ENCODE data around the gene FBXO9. TPM values are rescaled to one million over a fixed set of nuclear protein-coding genes. Genes with fewer than 3 reads are reported as not detected.
"Not testable (repeated sequence)": the region's sequence is repeated elsewhere in the genome, so short reads cannot be mapped to it uniquely, and the experiment has no call there.

FBXO9 gene
- total RNA-seq, 1 experiment from 2014 or later: 63.6 TPM

- H3K9me3 Mint-ChIP-seq (ENCODE audit: unreplicated experiment): no peaks in the 10 kb centered on the region
- TF ChIP-seq, protein P1, sequence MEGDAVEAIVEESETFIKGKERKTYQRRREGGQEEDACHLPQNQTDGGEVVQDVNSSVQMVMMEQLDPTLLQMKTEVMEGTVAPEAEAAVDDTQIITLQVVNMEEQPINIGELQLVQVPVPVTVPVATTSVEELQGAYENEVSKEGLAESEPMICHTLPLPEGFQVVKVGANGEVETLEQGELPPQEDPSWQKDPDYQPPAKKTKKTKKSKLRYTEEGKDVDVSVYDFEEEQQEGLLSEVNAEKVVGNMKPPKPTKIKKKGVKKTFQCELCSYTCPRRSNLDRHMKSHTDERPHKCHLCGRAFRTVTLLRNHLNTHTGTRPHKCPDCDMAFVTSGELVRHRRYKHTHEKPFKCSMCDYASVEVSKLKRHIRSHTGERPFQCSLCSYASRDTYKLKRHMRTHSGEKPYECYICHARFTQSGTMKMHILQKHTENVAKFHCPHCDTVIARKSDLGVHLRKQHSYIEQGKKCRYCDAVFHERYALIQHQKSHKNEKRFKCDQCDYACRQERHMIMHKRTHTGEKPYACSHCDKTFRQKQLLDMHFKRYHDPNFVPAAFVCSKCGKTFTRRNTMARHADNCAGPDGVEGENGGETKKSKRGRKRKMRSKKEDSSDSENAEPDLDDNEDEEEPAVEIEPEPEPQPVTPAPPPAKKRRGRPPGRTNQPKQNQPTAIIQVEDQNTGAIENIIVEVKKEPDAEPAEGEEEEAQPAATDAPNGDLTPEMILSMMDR (IDR thresholded peaks at IDR 0.05; ENCODE audit: unreplicated experiment): no peak
- CTCF ChIA-PET: interaction anchor here (0.7 to 1.1 kb wide), 2 partner anchors 54 to 435 kb away, joined by 4 to 5 read pairs; partner anchors contain the start of gene GSTA4
Observed at GRCh38 chr6:53049415-53049814, 15.8 kb upstream of the FBXO9 start.

GRCh38 chr6:53052152-53052551 is 13.1 kb upstream of the FBXO9 start:
- H3K4me3 Mint-ChIP-seq (ENCODE audit: unreplicated experiment); H3K36me3 Mint-ChIP-seq (ENCODE audit: insufficient read depth, unreplicated experiment); BruUV-seq (replicated peaks); DNase-seq (ENCODE audit: unreplicated experiment); H3K27ac Mint-ChIP-seq (ENCODE audit: low read depth, unreplicated experiment); POLR2A ChIA-PET; H3K9me3 Mint-ChIP-seq (ENCODE audit: unreplicated experiment); intact Hi-C loops (cut with micrococcal nuclease); H3K27me3 Mint-ChIP-seq (ENCODE audit: insufficient read depth, unreplicated experiment): not testable (repeated sequence)
- CTCF ChIA-PET: interaction anchor here (0.7 to 1.2 kb wide), 2 partner anchors 8 to 1714 kb away, joined by 3 to 4 read pairs; no protein-coding TSS in a partner anchor
- H3K4me1 Mint-ChIP-seq (ENCODE audit: insufficient read depth, unreplicated experiment): peaks cover 21% of the 10 kb centered on the region

More at GRCh38 chr6:53049415-53049814, 15.8 kb upstream of the FBXO9 start:
- Mint-ChIP-seq H3K27me3 (ENCODE audit: insufficient read depth, unreplicated experiment) (no peaks in the 10 kb centered on the region), H3K4me1 (ENCODE audit: insufficient read depth, unreplicated experiment) (peaks cover 21% of the 10 kb centered on the region), H3K4me3 (ENCODE audit: unreplicated experiment) (no peak overlapping the region), H3K36me3 (ENCODE audit: insufficient read depth, unreplicated experiment) (no peaks in the 10 kb centered on the region), H3K27ac (ENCODE audit: low read depth, unreplicated experiment) (no peak overlapping the region)
- DNase-seq (ENCODE audit: unreplicated experiment): no peak
- no TSS peak for BruUV-seq (replicated peaks)
- POLR2A ChIA-PET: interaction anchor here (1.0 kb wide), 1 partner anchor 54 kb away, joined by 4 read pairs; the partner anchor contains the start of gene GSTA4
- intact Hi-C loops (cut with micrococcal nuclease): no loop called here

GRCh38 chr6:53054532-53054931 is 10.7 kb upstream of the FBXO9 start:
- no TSS peak for BruUV-seq (replicated peaks)
- H3K27ac Mint-ChIP-seq (ENCODE audit: low read depth, unreplicated experiment): no peak overlapping the region
- DNase-seq (ENCODE audit: unreplicated experiment): no peak
- H3K27me3 Mint-ChIP-seq (ENCODE audit: insufficient read depth, unreplicated experiment): no peaks in the 10 kb centered on the region
- ChIA-PET POLR2A (interaction anchor here (2.8 kb wide), 1 partner anchor 11 kb away, joined by 8 read pairs; the partner anchor contains the start of gene FBXO9), CTCF (interaction anchor here (0.6 to 1.2 kb wide), 4 partner anchors 12 to 785 kb away, joined by 3 to 4 read pairs (median 3); no protein-coding TSS in a partner anchor)
- intact Hi-C loops (cut with micrococcal nuclease): no loop called here
- peaks cover 11% of the 10 kb centered on the region for H3K4me1 Mint-ChIP-seq (ENCODE audit: insufficient read depth, unreplicated experiment)
- TF ChIP-seq, protein P1 (IDR thresholded peaks at IDR 0.05; ENCODE audit: unreplicated experiment): no peak
- no peak overlapping the region for H3K4me3 Mint-ChIP-seq (ENCODE audit: unreplicated experiment)
- no peaks in the 10 kb centered on the region for H3K9me3 Mint-ChIP-seq (ENCODE audit: unreplicated experiment)
- no peaks in the 10 kb centered on the region for H3K36me3 Mint-ChIP-seq (ENCODE audit: insufficient read depth, unreplicated experiment)

DNA sequence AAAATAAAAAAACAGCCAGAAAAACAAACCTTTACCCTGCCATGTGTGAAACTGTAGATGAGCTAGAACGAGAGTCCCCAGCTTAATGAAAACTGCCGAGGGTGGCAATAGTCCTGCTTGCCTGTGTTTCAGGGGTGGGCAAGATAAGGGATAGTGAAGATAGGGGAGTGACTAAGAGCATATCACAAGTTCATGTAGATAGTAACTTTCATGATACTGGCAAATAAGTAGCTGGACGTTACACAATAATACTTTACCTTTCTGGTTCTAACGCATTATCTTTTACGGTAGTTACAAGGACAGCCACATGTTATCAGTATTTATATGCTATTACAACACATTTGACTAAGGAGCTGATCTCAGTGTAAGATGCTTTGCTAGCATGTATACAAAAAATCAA is 9.3 kb upstream of the FBXO9 start:
- no TSS peak for BruUV-seq (replicated peaks)
- Mint-ChIP-seq H3K27me3 (ENCODE audit: insufficient read depth, unreplicated experiment) (no peaks in the 10 kb centered on the region), H3K36me3 (ENCODE audit: insufficient read depth, unreplicated experiment) (no peaks in the 10 kb centered on the region), H3K9me3 (ENCODE audit: unreplicated experiment) (no peaks in the 10 kb centered on the region), H3K4me1 (ENCODE audit: insufficient read depth, unreplicated experiment) (peaks cover 24% of the 10 kb centered on the region), H3K27ac (ENCODE audit: low read depth, unreplicated experiment) (no peak overlapping the region), H3K4me3 (ENCODE audit: unreplicated experiment) (no peak overlapping the region)
- intact Hi-C loops (cut with micrococcal nuclease): no loop called here
- POLR2A ChIA-PET: interaction anchor here (0.7 to 2.8 kb wide), 3 partner anchors 10 to 415 kb away, joined by 3 to 8 read pairs (median 3); partner anchors contain the start of gene FBXO9
- no peak for DNase-seq (ENCODE audit: unreplicated experiment)
- TF ChIP-seq, protein P1 (IDR thresholded peaks at IDR 0.05; ENCODE audit: unreplicated experiment): no peak
- CTCF ChIA-PET: interaction anchor here (0.9 to 1.4 kb wide), 3 partner anchors 57 to 332 kb away, joined by 3 to 4 read pairs (median 4); no protein-coding TSS in a partner anchor

Measured in MCF 10A (cell line).